H1 (cell line): Measurements from ENCODE around the gene TNS3. TPM values are rescaled to one million over a fixed set of nuclear protein-coding genes. Genes with fewer than 3 reads are reported as not detected.

Source experiments
- CTCF ChIA-PET: fragments of 300-600 bp; sonication (Branson Sonifier 250); formaldehyde crosslinking; loops from one replicate; lab custom pipeline; 2021; ENCODE audit not compliant: partially characterized antibody; lab: Charles Lee
- POLR2A ChIA-PET: fragments of 300-600 bp; sonication (Branson Sonifier 250); formaldehyde crosslinking; loops from one replicate; lab custom pipeline; 2021; ENCODE audit warnings: inconsistent platforms; ENCODE audit not compliant: partially characterized antibody; lab: Charles Lee
- DNase-seq, 2 experiments: peaks; one replicate each; pipeline versions ENCODE4 v3.0.0 to v3.0.0-alpha.2; 2010 to 2022; ENCODE audit warnings: low spot score in 2 of 2, low read depth in 1 of 2, mixed read lengths in 1 of 2
- FAIRE-seq: peaks from 2 replicates; lab custom pipeline; 2011; peaks lifted over from hg19 to GRCh38; lab: Jason Lieb, UNC
- H2AFZ ChIP-seq: 2 replicates; pipeline ENCODE4 v1.8.1; 2012; ENCODE audit warnings: low read length, inconsistent platforms
- H2AK5ac ChIP-seq: 2 replicates; pipeline ENCODE4 v1.6.1; 2013; ENCODE audit warnings: low read depth, low read length
- H2BK120ac ChIP-seq: replicated peaks from 2 replicates; pipeline ENCODE3; 2013; ENCODE audit warnings: low read depth, low read length, inconsistent platforms
- H2BK12ac ChIP-seq: 2 replicates; pipeline ENCODE4 v1.6.1; 2013; ENCODE audit warnings: low read depth, low read length
- H2BK15ac ChIP-seq: 2 replicates; pipeline ENCODE4 v1.6.1; 2013; ENCODE audit warnings: low read length
- H2BK20ac ChIP-seq: 2 replicates; pipeline ENCODE4 v1.6.1; 2013; ENCODE audit warnings: low read length
- H2BK5ac ChIP-seq: 2 replicates; pipeline ENCODE4 v1.6.1; 2013; ENCODE audit warnings: low read depth, low read length
- H3K14ac ChIP-seq: 2 replicates; pipeline ENCODE4 v1.6.1; 2013; ENCODE audit warnings: inconsistent platforms; ENCODE audit not compliant: insufficient read length
- H3K18ac ChIP-seq: 2 replicates; pipeline ENCODE4 v1.6.1; 2013; ENCODE audit warnings: low read length; ENCODE audit errors: extremely low read depth
- H3K23ac ChIP-seq: 2 replicates; pipeline ENCODE4 v1.6.1; 2013; ENCODE audit warnings: inconsistent platforms; ENCODE audit not compliant: insufficient read length
- H3K23me2 ChIP-seq: 2 replicates; pipeline ENCODE4 v1.6.1; 2013; ENCODE audit warnings: low read depth, low read length
- H3K27ac ChIP-seq: 2 replicates; pipeline ENCODE4 v1.6.1; 2011; ENCODE audit warnings: low read depth, low read length, inconsistent platforms
- H3K27me3 ChIP-seq, 4 experiments: replicated peaks in 1 of 4; 1 replicate in 1 of 4; 2 replicates in 3 of 4; pipeline versions ENCODE4 v1.6.1 to v1.8.1; 2011 to 2013; ENCODE audit warnings: low read length in 3 of 4, mild to moderate bottlenecking in 3 of 4, inconsistent platforms in 2 of 4, mixed read lengths in 2 of 4, moderate library complexity in 1 of 4; ENCODE audit not compliant: control insufficient read depth in 3 of 4, insufficient read depth in 3 of 4; ENCODE audit errors: extremely low read depth in 1 of 4
- H3K36me3 ChIP-seq, 4 experiments: 2 replicates each; pipeline versions ENCODE4 v1.6.1 to v1.8.1; 2011 to 2013; ENCODE audit warnings: mild to moderate bottlenecking in 4 of 4, low read length in 3 of 4, moderate library complexity in 2 of 4, control low read depth in 1 of 4, inconsistent platforms in 1 of 4; ENCODE audit not compliant: insufficient read depth in 4 of 4, control insufficient read depth in 2 of 4
- H3K4ac ChIP-seq: replicated peaks from 2 replicates; pipeline ENCODE3; 2013; ENCODE audit warnings: low read length, low read depth, mixed read lengths, inconsistent platforms; ENCODE audit not compliant: insufficient read length
- H3K4me1 ChIP-seq, 4 experiments: replicated peaks in 1 of 4; 1 replicate in 1 of 4; 2 replicates in 3 of 4; pipeline versions ENCODE4 v1.6.1 to v1.8.1; 2011 to 2013; ENCODE audit warnings: low read length in 3 of 4, inconsistent platforms in 2 of 4, mixed read lengths in 1 of 4; ENCODE audit not compliant: insufficient read depth in 4 of 4, control insufficient read depth in 3 of 4
- H3K4me2 ChIP-seq, 2 experiments: 2 replicates each; pipeline versions ENCODE4 v1.6.1 to v1.8.1; 2011 to 2013; ENCODE audit warnings: low read depth in 2 of 2, low read length in 2 of 2, control low read depth in 1 of 2, inconsistent platforms in 1 of 2, mild to moderate bottlenecking in 1 of 2; ENCODE audit not compliant: insufficient read depth in 1 of 2
- H3K4me3 ChIP-seq, 4 experiments: fragments of 200-600, 300-600 bp in 1 of 4; sonication (generic), shearing (Covaris generic), sonication (Bioruptor Twin) in 1 of 4; 2 replicates each; pipeline versions ENCODE4 v1.5.1 to v1.8.1; 2011 to 2016; ENCODE audit warnings: low read length in 4 of 4, low read depth in 3 of 4, control low read depth in 2 of 4, inconsistent platforms in 2 of 4, mild to moderate bottlenecking in 2 of 4, mixed read lengths in 1 of 4, moderate library complexity in 1 of 4; ENCODE audit not compliant: insufficient read depth in 2 of 4; ENCODE audit errors: extremely low read depth in 1 of 4
- H3K56ac ChIP-seq: replicated peaks from 2 replicates; pipeline ENCODE3; 2013; ENCODE audit warnings: low read depth, mild to moderate bottlenecking, mixed read lengths, low read length, inconsistent platforms; ENCODE audit not compliant: insufficient read length
- H3K79me1 ChIP-seq: 2 replicates; pipeline ENCODE4 v1.6.1; 2013; ENCODE audit warnings: low read depth, low read length, control low read depth
- H3K79me2 ChIP-seq, 2 experiments: 2 replicates each; pipeline versions ENCODE4 v1.6.1 to v1.8.1; 2012 to 2013; ENCODE audit warnings: low read length in 2 of 2, mild to moderate bottlenecking in 2 of 2, inconsistent platforms in 1 of 2; ENCODE audit not compliant: insufficient read depth in 2 of 2, control insufficient read depth in 1 of 2
- H3K9ac ChIP-seq, 4 experiments: replicated peaks in 1 of 4; 1 replicate in 1 of 4; 2 replicates in 3 of 4; pipeline versions ENCODE4 v1.6.1 to v1.8.1; 2011 to 2013; ENCODE audit warnings: low read depth in 3 of 4, low read length in 3 of 4, control low read depth in 2 of 4, mild to moderate bottlenecking in 2 of 4, moderate library complexity in 2 of 4, inconsistent platforms in 1 of 4; ENCODE audit errors: extremely low read depth in 1 of 4
- H3K9me3 ChIP-seq, 2 experiments: 2 replicates each; pipeline versions ENCODE4 v1.6.1 to v1.8.1; 2012 to 2013; ENCODE audit warnings: mild to moderate bottlenecking in 2 of 2, moderate library complexity in 2 of 2, control low read depth in 1 of 2, inconsistent platforms in 1 of 2, low read depth in 1 of 2, low read length in 1 of 2, mixed read lengths in 1 of 2; ENCODE audit not compliant: insufficient read depth in 2 of 2
- H4K20me1 ChIP-seq, 2 experiments: replicated peaks in 1 of 2; 2 replicates each; pipeline versions ENCODE3 to v1.8.1; 2011 to 2013; ENCODE audit warnings: inconsistent platforms in 2 of 2, low read length in 2 of 2, mild to moderate bottlenecking in 1 of 2; ENCODE audit not compliant: insufficient read depth in 2 of 2, control insufficient read depth in 1 of 2
- H4K5ac ChIP-seq: 2 replicates; pipeline ENCODE4 v1.6.1; 2013; ENCODE audit warnings: low read length, low read depth, mixed read lengths, inconsistent platforms; ENCODE audit not compliant: insufficient read length
- H4K8ac ChIP-seq: 2 replicates; pipeline ENCODE4 v1.8.0; 2013; ENCODE audit warnings: mild to moderate bottlenecking, moderate library complexity, low read length, inconsistent platforms; ENCODE audit not compliant: insufficient read depth; ENCODE audit errors: extremely low read depth
- H4K91ac ChIP-seq: replicated peaks from 2 replicates; pipeline ENCODE3; 2013; ENCODE audit warnings: low read length, mixed read lengths, inconsistent platforms; ENCODE audit not compliant: insufficient read length
- ATF3 ChIP-seq: IDR thresholded peaks from 2 replicates; pipeline ENCODE4 v1.6.1; 2011; ENCODE audit warnings: low read depth, mild to moderate bottlenecking, low read length; ENCODE audit not compliant: insufficient read depth
- CTBP2 ChIP-seq: IDR thresholded peaks from 2 replicates; pipeline ENCODE4 v1.7.0; 2011; ENCODE audit warnings: borderline replicate concordance, mild to moderate bottlenecking, moderate library complexity, mixed read lengths, low read length; ENCODE audit not compliant: insufficient read depth, insufficient read length
- CTCF ChIP-seq, 3 experiments: IDR thresholded peaks; 1 replicate in 2 of 3; 2 replicates in 1 of 3; pipeline versions ENCODE4 v1.5.1 to v1.6.1; 2011; ENCODE audit warnings: low read length in 3 of 3, mild to moderate bottlenecking in 3 of 3, inconsistent platforms in 2 of 3, low read depth in 1 of 3, moderate library complexity in 1 of 3; ENCODE audit not compliant: insufficient read depth in 1 of 3; ENCODE audit errors: control extremely low read depth in 1 of 3
- NANOG ChIP-seq: IDR thresholded peaks from 2 replicates; pipeline ENCODE4 v1.6.1; 2011; ENCODE audit warnings: low read length, low read depth, mild to moderate bottlenecking, inconsistent platforms; ENCODE audit not compliant: insufficient read depth, poor library complexity, severe bottlenecking
- NRF1 ChIP-seq: IDR thresholded peaks from 2 replicates; pipeline ENCODE4 v1.6.1; 2011; ENCODE audit warnings: mild to moderate bottlenecking, low read depth, low read length, improper control_type of control experiment
- POLR2A ChIP-seq, 2 experiments: IDR thresholded peaks; 1 replicate in 1 of 2; 2 replicates in 1 of 2; pipeline ENCODE4 v1.6.1; 2011; ENCODE audit warnings: low read depth in 2 of 2, low read length in 2 of 2, mild to moderate bottlenecking in 2 of 2; ENCODE audit errors: control extremely low read depth in 1 of 2
- SP4 ChIP-seq: IDR thresholded peaks from 2 replicates; pipeline ENCODE4 v1.6.1; 2012; ENCODE audit warnings: low read length, inconsistent platforms
- TAF1 ChIP-seq: IDR thresholded peaks from 2 replicates; pipeline ENCODE4 v1.6.1; 2011; ENCODE audit warnings: mild to moderate bottlenecking, low read depth, low read length
- TEAD4 ChIP-seq: IDR thresholded peaks from 2 replicates; pipeline ENCODE4 v1.6.1; 2012; ENCODE audit warnings: low read depth, low read length, inconsistent platforms, mixed read lengths
- WGBS, 2 experiments: shearing (Covaris generic) in 1 of 2; methylation state at CpG; one replicate each; pipeline versions ENCODE4 v1.1.6 to v1.1.7; 2013 to 2015; ENCODE audit warnings: low lambda C conversion rate in 2 of 2, mixed read lengths in 2 of 2, inconsistent platforms in 1 of 2, low coverage in 1 of 2, missing lambda C conversion rate in 1 of 2; ENCODE audit not compliant: insufficient replicate concordance in 2 of 2, insufficient coverage in 1 of 2, insufficient read length in 1 of 2; ENCODE audit errors: extremely low coverage in 1 of 2, missing lambda C conversion rate in 1 of 2; 5-methylcytosine and 5-hydroxymethylcytosine counted together
- polyA plus RNA-seq, 7 experiments: library from polyadenylated mRNA; depleted of rRNA in 3 of 7; stranded (reverse) in 5 of 7; unstranded in 2 of 7; fragments of >200 nt in 5 of 7; fragments of 200-250 nt in 2 of 7; gene quantifications; 1 replicate in 5 of 7; 2 replicates in 1 of 7; 4 replicates in 1 of 7; pipeline versions ENCODE4 v1.2.1 to v1.2.3, GENCODE V29; 2011 to 2013; ENCODE audit warnings: missing spikeins in 2 of 7, mixed read lengths in 2 of 7
- total RNA-seq: library from RNA; stranded (reverse); fragmentation: NEBNext Ultra II Directional; extraction: Animal tissue kit (Norgen Biotek cat#: 25700); gene quantifications from 2 replicates; pipeline ENCODE4 v1.2.1, GENCODE V29; 2021

The TNS3 gene
- total and polyA plus RNA-seq, 2 of the 8 experiments (the other 6 are each of a cell fraction or from before 2014, with no cell fraction given): 11.9 to 24.2 TPM

- H3K4me1 ChIP-seq: no peaks in the 10 kb centered on the region
- H3K27me3 ChIP-seq: no peaks in the 10 kb centered on the region
- no peak overlapping the region for H4K8ac ChIP-seq
- no peak overlapping the region for H3K18ac ChIP-seq
- H4K20me1 ChIP-seq: peaks cover 0 to 2% of the 10 kb centered on the region in 2 experiments
- no peak for DNase-seq
- H3K23me2 ChIP-seq: no peaks in the 10 kb centered on the region
- H3K4me3 ChIP-seq: no peak overlapping the region
- TF ChIP-seq NRF1: no peak
- TF ChIP-seq NANOG: no peak
- no peak for TF ChIP-seq SP4
- no peak for TF ChIP-seq CTBP2
- no peak for TF ChIP-seq CTCF (IDR thresholded peaks at IDR 0.05; ENCODE audit: control extremely low read depth in 1 of 3, insufficient read depth in 1 of 3, low read depth in 1 of 3, low read length in 3 of 3)
- no peak for TF ChIP-seq POLR2A (IDR thresholded peaks at IDR 0.05; ENCODE audit: control extremely low read depth in 1 of 2, low read depth in 2 of 2, low read length in 2 of 2)
- TF ChIP-seq TEAD4: no peak
- no peak for TF ChIP-seq ATF3
- TF ChIP-seq TAF1: no peak
- no peak overlapping the region for H2AFZ ChIP-seq
- H2BK12ac ChIP-seq: no peak overlapping the region
- H3K56ac ChIP-seq: no peak overlapping the region
- no peak overlapping the region for H2BK120ac ChIP-seq
- H3K9ac ChIP-seq: no peak overlapping the region
- FAIRE-seq: no peak
- H3K79me2 ChIP-seq: no peaks in the 10 kb centered on the region
- H2BK20ac ChIP-seq: no peak overlapping the region
- no peak overlapping the region for H3K23ac ChIP-seq
- no peak overlapping the region for H4K91ac ChIP-seq
- H3K9me3 ChIP-seq: no peaks in the 10 kb centered on the region
- no peak overlapping the region for H3K4me2 ChIP-seq
- H3K27ac ChIP-seq: no peak overlapping the region
- no peak overlapping the region for H2BK15ac ChIP-seq
- H3K14ac ChIP-seq: no peak overlapping the region
- no peaks in the 10 kb centered on the region; the same call in 1 of the 2 replicates for H3K79me1 ChIP-seq
- H2AK5ac ChIP-seq: no peak overlapping the region
- H3K4ac ChIP-seq: no peak overlapping the region
- H2BK5ac ChIP-seq: no peak overlapping the region
- POLR2A ChIA-PET: no interaction called here
- 75% methylated on average over 6 of the region's 7 CpGs; no CpG with 5 or more reads in 1 of the 2 experiments for WGBS, 2 experiments
- CTCF ChIA-PET: interaction anchor here (1.1 kb wide), 1 partner anchor 93 kb away, joined by 3 read pairs; no protein-coding TSS in a partner anchor
- peaks cover 3 to 22% (median 6%) of the 10 kb centered on the region in 4 experiments; a peak in 5 of 8 replicates for H3K36me3 ChIP-seq
- no peak overlapping the region for H4K5ac ChIP-seq
These were observed 188.5 kb downstream of the TNS3 start for GRCh38 chr7:47393406-47393805.
